Brain pericyte (primary cell): Measurements from ENCODE around the gene FBLN2.

ENCODE experiments used
- DNase-seq: peaks from one replicate; pipeline ENCODE4 v3.0.0-alpha.2; 2012; ENCODE audit warnings: low read depth, low spot score

Gene FBLN2

GRCh38 chr3:13685721-13686120, 136.8 kb downstream of the FBLN2 start:
- DNase-seq: no peak

GRCh38 chr3:13686367-13687160, 137.6 kb downstream of the FBLN2 start:
- no peak for DNase-seq

- DNase-seq: no peak
These were observed 138.6 kb downstream of the FBLN2 start for GRCh38 chr3:13687517-13687943.
